Inferior parietal cortex (tissue), 1 donor: ENCODE results near the gene SMCHD1.

Experiments used
- DNase-seq: peaks from one replicate; pipeline ENCODE4 v3.0.0-alpha.2; 2016; ENCODE audit errors: extremely low spot score

SMCHD1 gene

DNA sequence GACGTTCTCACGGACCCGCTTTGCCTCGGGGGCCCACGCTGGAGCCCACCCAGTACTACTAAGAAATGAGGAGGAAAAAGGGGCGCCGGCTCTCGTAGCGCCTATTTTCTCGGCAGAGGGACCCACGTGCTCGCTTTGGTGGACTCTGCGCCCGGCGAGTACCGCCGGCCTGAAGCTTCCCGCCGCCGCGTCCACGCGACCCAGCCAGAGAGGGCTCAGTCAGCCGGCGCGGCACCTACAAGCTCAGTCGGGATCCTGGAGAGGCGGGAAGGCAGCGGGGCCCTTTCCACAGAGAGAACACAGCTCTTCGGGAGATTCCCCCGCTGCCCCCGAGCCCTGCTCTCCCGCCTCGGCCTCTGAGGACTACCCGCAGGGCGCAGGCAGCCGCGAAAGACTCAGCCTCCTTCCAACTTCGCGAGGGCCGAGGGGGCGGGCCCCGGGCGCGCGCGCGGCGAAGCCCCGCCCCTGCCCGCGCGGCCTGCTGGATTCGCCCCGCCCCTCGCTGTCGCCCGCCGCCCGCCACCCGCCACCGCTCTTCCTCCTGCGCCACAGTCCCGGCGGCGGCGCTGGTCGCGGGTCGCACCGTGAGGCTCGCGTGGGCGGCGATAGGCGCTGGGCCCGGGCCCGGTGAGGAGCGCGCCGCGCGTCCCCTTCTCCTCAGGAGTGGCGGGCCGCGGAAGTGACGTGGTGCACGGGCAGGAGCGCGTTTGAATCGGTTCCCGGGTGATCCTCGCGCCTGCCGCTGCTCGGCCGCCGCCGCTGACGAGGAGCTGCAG, at the start of gene SMCHD1:
Gene SMCHD1 (plus strand): TSS at position 549 of the 776 bp plus-strand sequence. CDS start 350 bp downstream, outside the sequence.
- DNase-seq: peak; percentile 74

DNA sequence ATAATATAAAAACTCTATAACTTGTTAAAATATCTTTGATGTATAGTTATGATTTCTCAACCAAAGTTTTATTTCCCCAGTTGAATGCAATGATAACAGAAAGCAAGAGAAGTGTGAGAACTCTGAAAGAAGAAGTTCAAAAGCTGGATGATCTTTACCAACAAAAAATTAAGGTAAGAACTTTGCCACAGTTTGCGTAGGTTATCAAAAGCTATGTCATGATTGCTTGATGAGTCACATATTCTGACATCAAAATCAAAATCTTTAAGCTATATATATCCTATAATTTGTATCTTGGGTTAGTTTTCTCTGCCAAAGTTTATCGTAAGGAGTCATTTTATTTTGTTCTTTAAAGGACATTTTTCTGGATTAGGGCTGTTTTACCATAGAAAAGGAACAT, 49.2 kb upstream of the SMCHD1 start:
- no peak for DNase-seq

DNA sequence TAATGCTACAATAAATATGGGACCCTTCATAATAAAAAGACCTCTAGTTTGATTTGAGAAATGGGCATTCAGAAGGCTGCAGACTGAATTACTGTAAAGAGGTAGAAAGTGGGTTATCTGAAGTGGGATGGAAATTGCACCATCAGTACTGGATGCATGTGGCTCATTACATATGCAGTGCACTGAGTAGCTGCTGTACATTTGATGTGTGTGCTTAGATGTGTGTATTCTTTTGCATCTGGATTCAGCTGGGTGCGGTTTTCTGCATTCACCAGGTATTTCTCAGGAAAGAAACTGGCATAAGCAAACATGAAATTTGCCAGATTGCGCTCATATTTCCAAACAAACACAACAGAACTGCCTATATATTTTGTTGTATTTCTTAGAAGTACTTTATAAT, 45.9 kb upstream of the SMCHD1 start:
- DNase-seq: no peak

DNA sequence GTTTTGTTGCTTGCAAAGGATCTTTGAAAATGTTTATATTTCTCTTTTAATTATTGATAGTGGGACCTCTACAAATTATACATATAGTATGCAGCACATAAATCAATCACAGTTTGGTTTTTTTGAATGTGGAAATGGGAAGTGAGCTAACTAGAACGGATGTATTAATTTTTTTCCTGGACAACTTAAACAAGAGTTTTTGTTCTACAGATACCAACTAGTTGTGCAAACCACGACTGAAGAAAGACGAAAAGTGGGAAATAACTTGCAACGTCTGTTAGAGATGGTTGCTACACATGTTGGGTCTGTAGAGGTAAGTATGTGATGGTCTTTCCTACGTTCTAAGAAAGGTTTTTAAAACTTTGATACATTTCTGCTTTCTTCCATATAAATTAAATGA, 45.0 kb upstream of the SMCHD1 start:
- no peak for DNase-seq

DNA sequence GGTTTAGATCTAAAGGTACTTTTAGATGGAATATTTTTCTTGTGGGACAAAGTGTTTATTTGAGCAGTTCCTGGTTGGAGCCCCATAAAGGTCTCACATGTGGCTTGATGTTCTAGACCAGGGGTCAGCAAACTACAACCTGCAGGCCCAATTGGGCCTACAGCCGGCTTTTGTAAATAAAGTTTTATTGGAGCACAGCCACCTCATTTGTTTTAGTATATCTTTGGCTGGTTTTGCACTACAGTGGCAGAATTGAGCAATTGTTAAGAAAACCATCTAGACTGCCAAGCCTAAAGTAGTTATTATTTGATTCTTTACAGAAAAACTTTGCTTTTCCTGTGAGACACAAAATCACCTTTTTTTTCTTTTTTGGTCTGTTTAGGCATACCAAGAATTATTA, 42.5 kb upstream of the SMCHD1 start:
- DNase-seq: no peak

DNA sequence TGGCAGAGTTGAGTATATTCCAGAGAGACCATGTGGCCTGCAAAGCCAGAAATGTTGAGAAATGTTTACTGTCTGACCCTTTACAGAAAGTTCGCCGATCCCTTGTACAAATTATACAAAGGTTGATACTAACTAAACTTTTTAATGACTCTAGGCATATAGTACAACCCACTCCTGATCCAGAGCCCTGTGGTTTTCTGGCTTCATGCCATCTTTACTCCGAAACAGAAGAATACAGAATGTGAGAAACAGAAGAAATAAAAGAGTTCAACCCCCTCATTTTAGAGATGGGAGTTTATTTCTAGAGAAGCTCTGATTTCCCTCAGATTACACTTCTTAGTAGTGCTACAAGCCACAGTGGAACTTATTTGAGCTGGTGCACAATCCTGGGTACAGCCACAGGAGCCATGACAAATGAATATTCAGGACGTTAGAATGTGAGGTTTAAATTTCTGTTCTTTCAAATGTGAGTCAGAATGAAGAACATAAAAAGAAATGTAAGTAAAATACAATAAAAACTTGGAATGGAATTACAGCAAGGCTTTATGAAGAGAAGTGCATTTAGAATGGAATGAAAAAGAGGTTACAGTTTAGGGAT, 38.0 kb upstream of the SMCHD1 start:
- DNase-seq: no peak

DNA sequence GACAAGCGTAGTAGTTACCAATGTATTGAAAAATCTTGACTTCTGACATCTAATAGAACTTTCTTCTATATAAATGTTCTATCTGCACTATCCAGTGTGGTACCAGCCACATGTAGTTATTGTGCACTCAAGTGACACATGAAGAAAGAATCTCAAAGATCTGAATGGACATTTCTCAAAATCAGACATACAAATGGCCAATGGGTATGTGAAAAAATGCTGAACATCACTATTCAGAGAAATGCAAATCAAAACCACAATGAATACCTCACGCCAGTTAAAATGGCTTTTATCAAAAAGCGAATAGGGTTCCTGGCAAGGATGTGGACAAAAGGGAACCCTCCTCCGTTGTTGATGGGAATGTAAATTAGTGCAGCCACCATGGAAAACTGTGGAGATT, 37.5 kb upstream of the SMCHD1 start:
- DNase-seq: no peak

DNA sequence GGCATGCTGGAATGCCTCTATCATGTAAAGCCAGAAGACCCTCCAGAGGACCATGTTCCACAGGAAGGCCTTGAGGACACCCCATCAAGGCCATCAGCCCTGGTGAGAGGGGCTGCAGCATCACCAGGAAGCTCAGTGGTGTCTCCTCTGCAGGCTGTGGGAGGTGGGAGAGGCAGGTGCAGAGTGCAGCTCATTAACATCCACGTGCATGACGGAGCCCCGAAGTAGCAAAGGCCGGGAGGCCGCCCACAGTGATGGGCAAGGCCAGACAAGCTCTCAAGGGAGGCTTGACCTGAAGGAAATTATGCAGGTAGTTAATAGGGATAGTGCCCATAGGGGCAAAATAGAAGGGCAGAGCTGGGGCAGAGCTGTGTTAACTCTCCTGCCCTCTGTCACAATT, 30.3 kb upstream of the SMCHD1 start:
- DNase-seq: no peak

DNA sequence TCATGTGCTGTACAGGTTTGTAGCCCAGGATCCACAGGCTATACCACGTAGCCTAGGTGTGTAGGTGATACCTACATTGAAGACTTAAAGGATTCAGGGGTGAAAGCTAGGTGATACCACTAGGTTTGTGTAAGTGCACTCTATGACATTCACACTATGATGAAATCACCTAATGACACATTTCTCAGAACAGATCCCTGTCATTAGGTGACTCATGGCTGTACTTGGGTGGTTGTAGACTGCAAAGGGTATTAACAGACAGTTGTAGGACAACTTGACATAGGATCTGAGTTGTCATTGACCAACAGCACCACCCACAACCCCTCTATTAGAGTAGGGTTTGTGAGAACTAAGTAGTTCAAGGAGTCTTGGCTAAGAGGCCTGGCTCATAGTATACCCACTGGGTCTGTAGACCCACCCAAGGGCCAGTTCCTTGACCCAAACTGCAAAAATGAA, 27.7 kb upstream of the SMCHD1 start:
- DNase-seq: no peak

DNA sequence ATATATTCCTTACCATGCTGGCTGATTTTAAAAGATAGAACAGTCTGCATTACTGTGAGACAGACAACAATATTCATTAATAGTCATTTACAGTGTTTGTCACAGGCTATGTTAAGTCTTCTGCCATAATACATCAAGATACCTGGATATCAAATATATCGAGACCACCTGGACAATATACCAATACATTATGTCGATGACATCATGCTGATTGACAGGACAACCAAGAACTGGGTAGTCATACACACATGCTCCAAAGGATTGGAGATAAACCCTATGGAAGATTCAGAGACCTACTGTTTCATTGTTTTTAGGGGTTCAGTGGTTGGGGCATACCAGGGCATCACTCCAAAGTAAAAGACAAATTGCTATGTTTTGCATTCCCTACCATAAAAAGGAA, 26.5 kb upstream of the SMCHD1 start:
- no peak for DNase-seq

DNA sequence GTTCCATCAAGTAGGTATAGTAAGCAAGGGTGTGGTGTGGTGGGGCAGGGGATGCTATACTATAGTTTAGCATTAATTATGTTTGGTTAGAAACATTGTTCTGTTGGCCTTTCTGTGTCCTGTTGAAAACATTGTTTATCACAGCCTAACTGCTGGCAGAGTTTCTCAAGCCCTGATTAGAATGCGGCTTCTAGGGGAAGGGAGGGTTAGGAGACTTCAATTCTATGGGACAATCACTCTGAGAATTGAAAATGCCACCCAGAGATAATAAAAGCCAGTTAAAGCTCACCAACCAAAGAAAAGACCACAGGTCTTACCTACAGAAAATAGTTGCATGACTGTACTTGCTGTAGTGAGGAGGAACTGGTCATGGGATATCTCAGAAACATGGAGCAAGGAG, 19.9 kb upstream of the SMCHD1 start:
- no peak for DNase-seq

DNA sequence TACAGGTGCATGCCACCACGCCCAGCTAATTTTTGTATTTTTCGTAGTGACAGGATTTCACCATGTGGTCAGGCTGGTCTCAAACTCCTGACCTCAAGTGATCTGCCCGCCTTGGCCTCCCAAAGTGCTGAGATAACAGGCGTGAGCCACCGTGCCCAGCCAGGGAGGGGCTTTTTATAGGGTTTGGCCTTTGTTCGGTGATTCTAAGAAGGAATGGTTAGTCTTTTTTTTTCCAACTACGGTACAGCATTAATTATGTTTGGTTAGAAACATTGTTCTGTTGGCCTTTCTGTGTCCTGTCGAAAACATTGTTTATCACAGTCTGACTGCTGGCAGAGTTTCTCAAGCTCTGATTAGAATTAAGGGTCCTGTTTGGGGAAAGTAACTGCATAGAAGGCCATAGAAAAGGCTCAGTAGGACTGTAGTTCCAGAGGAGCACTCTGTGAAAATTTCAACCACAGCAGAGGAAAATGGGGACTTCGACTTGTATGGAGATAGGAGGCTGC, 19.3 kb upstream of the SMCHD1 start:
- DNase-seq: no peak

DNA sequence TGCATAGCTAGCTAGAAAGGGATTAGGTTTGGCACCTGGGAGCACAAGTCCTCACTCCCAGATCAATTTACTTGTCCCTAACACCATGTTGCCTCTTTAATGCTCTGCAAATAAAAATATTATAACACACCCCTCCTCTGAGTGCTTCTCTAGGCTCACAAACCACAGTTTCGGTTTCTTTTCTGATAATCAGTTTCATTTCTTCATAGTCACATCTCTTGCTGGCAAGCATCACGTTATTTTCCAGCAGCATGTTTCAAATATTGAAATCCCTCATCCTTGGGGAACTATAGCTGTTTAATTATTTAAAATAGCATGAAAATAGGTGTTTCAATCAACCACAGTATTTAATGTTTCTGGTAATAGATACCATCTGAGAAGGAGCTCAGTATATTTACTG, 13.9 kb upstream of the SMCHD1 start:
- DNase-seq: no peak

DNA sequence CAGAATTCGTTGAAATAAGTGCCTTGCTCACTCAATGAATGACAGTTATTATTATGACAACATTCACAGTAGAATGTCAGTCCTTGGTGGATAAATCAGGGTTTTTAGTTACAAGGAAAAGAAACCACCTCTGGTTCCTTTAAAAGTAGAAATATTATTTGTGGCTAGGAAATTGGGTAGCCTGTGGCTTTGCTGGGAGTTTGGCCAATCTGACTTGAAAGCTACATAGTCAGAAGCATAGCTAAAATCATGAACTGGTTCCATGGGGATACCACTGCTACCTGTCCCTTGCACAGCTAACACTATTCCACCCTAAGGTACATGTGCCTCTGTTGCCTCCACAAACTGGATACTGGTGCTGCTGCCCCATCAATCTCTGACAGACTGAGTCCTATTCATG, 12.8 kb upstream of the SMCHD1 start:
- DNase-seq: no peak

DNA sequence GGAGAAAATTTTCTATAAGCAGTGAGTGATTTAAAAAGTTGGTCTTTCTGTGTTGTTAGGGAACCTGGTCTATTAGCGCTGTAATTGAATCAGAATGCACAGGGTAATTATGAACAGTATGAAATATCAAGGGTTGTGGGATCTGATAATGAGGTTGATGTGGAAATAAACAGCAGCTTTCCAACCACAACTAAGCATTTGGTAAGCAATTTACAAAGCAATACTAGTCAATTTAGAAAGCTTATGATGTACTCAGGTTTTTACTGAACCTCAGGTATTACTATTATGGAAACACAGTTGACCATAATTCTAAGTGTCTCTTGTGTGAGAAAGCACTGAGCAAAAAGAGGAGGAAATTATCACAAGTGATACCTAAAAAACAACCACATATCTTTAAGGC, 11.0 kb upstream of the SMCHD1 start:
- DNase-seq: no peak

DNA sequence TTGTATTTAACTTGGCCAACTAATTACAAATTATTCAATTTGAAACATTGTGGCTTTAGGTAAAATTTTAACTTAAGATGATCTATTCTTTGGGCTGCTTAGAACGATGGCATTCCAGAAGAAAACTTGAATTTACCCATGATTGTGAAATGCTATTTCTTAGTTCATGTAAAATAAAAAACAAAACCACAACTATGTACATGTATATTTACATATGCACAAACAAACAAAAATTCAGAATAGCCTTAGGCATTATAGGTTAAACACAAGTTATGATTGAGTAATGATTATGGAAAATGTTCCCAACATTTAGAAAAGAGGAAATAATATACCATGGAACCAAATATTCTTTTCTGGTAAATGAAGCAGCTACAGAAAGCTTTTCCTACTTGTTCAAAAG, 3.5 kb upstream of the SMCHD1 start:
- no peak for DNase-seq

DNA sequence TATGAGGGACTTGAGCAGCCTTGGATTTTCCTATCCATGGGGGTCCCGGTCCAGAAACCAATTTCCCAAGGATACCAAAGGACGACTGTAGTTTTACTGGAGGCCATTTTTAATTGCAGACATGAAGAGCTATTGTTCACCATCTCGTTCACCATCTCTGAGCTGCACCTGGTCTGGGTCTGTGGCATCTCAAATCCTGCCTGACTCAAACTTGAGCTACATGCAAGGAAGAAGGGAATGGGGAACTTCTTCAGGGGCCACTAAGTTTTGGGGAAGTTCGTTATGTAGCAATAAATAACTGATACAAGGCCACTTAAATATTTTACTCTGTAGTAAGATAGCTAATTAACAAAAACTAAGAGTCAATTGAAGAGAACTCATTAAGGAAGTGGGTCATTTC, 2.1 kb upstream of the SMCHD1 start:
- no peak for DNase-seq

DNA sequence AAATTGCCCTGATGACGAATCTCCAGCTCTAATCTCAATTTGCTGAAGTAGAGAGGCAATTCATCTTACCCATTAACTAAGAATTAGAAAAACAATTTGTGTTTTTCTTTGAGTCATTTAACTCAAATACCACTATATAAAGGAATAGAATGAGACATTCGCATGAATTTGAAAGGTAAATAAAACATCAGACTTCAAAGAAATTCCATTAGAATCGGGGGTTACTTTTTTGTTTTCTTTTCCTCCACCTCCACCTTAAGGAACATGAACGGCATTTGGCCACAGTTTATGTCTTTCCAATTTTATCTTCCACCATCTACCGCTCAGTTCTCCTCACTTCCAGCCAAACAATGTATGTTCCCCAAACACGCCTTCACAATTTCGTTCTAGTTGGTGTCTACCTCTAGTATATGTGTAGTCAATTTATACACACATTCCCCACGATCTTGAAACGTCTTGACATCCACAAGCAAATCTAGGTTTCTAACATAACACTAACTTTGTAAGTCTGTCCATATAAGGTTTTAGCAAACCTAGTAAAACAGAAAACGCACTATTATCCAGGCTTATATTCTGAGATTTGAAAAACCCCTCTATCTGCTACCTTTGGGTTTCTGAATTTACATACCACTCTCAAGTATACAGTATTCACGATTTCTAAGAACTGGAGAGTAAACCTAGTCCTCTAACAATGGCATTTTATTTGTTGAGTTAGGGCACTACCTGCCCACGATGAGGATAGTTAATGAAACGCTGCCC, 1.2 kb upstream of the SMCHD1 start:
- DNase-seq: peak; percentile 40

DNA sequence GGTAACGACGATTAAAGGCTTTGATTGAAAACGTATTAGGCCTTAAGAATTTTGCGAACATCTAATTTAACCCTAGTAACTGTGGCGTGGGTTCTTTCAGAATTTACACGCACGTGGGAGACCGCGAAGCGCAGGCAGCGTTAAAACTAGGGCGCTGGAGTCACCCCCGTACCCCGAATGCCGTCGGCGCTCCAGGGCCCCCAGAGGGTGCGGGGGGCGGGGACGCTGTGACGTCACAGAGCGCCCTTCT, 673 bp upstream of the SMCHD1 start:
- DNase-seq: no peak

DNA sequence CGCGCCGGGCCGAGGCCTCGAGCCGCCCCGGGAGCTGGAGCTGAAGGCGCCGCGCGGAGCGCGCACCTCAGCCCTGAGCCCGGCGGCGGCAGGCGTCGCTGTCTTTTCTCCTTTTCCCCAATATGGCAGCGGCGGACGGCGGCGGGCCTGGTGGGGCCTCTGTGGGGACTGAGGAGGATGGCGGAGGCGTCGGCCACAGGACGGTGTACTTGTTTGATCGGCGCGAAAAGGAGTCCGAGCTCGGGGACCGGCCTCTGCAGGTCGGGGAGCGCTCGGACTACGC, 369 bp downstream of the SMCHD1 start:
- DNase-seq: no peak

DNA sequence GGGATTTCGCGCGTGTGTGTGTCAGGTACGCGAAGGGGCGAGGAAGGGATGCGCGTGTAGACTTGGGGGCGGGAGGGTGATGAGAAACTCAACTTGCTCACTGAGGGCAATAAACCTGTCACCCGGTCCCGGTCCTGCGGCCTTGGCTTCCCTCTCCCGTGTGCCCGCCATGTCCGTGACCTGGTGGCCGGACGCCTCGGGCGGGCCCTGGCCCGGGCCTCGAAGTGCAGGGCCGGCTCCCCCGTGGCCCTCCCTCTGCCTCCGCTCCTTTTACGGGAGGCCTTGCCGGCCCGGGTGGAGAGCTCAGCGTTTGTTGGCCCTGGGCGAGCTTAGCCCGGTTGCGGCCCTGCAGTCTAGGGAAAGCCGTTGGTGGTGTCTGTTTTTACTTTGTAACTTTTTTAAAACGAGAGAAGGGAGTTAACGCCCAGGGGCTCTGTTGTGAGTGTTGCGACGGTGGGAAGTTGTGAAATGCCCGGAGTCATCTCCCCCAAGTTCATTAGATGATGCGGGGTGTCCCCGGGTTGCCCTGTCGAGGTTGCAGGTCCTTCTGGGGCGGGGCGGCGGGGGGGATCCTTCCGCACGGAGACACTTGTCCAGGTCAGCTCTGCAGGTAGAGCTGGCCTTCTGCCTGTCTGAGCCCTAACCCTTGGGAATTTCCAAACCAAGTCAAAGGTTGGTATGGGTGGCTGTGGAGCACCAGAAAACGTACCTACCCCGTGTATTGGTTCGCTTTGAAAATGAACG, 883 bp downstream of the SMCHD1 start:
- no peak for DNase-seq

DNA sequence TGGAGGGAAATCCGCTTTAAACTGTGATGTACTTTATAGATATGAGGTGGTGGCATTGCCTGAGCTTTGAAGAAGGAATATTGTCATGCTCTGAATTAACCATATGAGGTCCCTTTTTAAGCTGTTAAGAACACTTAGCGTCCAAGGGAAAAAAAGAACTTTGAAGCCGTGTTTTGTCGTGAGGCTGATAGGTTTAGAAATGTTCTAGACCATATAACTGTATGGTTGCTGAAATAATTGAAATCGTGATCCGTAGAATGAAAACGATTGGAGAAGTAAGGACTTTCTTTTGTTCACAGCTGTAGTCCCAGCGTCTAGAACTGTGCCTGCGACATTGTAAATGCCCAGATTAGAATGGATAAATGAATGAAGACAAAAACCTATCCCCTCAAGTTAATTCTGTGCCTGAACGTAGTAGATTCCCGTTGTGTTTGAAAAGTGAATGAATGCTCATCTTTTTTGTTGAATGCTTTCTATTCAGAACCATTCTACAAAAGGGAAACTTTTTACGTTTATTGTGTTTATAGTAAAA, 1.5 kb downstream of the SMCHD1 start:
- DNase-seq: no peak
